HCT116 (cell line): ENCODE results near the gene ELFN2. TPM values are rescaled to one million over a fixed set of nuclear protein-coding genes. Genes with fewer than 3 reads are reported as not detected.

Experiments used
- ATAC-seq: fragments of 200-7000 bp; cut with Tn5 transposase; 2 replicates; pipeline ENCODE4 v1.9.1; 2020; ENCODE audit warnings: mild to moderate bottlenecking, moderate library complexity
- BruUV-seq: library from RNA; stranded (reverse); fragments of 400-500 nt; replicated peaks from 2 replicates; lab custom pipeline; 2021; lab: Mats Ljungman, UMichigan
- CTCF ChIA-PET: fragments of 300-600 bp; sonication (Branson Sonifier 250); formaldehyde crosslinking; loops from one replicate; lab custom pipeline; 2021; ENCODE audit warnings: antibody characterized with exemption; lab: Charles Lee
- POLR2A ChIA-PET: fragments of 300-600, 350-600 bp; sonication (Branson Sonifier 250); formaldehyde crosslinking; loops from one replicate; lab custom pipeline; 2021; ENCODE audit warnings: antibody characterized with exemption; lab: Charles Lee
- RAD21 ChIA-PET, 2 experiments: fragments of 300-600 bp; sonication (Branson Sonifier 250); formaldehyde crosslinking; loops; one replicate each; lab custom pipeline; 2023; ENCODE audit warnings: low total read pairs in 2 of 2; ENCODE audit not compliant: uncharacterized antibody in 2 of 2, unreplicated experiment in 2 of 2, low non-redundant PET in 1 of 2; lab: Charles Lee
- DNase-seq: peaks from one replicate; pipeline ENCODE4 v3.0.0-alpha.2; 2010; ENCODE audit warnings: low read depth, low spot score
- H2AFZ ChIP-seq: fragments of 200-600 bp; shearing (Covaris generic), sonication (generic); 2 replicates; pipeline ENCODE4 v1.6.1; 2017; ENCODE audit warnings: low read depth, mixed run types, mixed read lengths, antibody characterized with exemption, low read length; ENCODE audit not compliant: poor library complexity, severe bottlenecking
- H3K27ac ChIP-seq: 2 replicates; pipeline ENCODE4 v1.5.1; 2012; ENCODE audit warnings: low read depth, low read length
- H3K27me3 ChIP-seq: fragments of 200-600 bp; sonication (generic); 2 replicates; pipeline ENCODE4 v1.6.1; 2016; ENCODE audit warnings: mixed run types, low read length, mixed read lengths; ENCODE audit not compliant: insufficient read depth
- H3K36me3 ChIP-seq, 2 experiments: fragments of 200-500 bp in 1 of 2; fragments of 200-600 bp in 1 of 2; sonication (Bioruptor generic) in 1 of 2; sonication (generic) in 1 of 2; 2 replicates each; pipeline versions ENCODE4 v1.5.1 to v1.6.1; 2014 to 2016; ENCODE audit warnings: low read length in 2 of 2, inconsistent platforms in 1 of 2, mixed read lengths in 1 of 2, mixed run types in 1 of 2; ENCODE audit not compliant: insufficient read depth in 2 of 2, control insufficient read depth in 1 of 2
- H3K4me1 ChIP-seq, 2 experiments: fragments of 200-600 bp in 1 of 2; sonication (generic) in 1 of 2; 2 replicates each; pipeline versions ENCODE4 v1.5.1 to v1.6.1; 2012 to 2017; ENCODE audit warnings: low read length in 2 of 2, inconsistent platforms in 1 of 2, mild to moderate bottlenecking in 1 of 2, mixed read lengths in 1 of 2, mixed run types in 1 of 2, moderate library complexity in 1 of 2; ENCODE audit not compliant: insufficient read depth in 2 of 2, control insufficient read depth in 1 of 2
- H3K4me2 ChIP-seq: fragments of 200-600 bp; sonication (generic); 2 replicates; pipeline ENCODE4 v1.6.1; 2017; ENCODE audit warnings: mixed run types, low read length, mixed read lengths
- H3K4me3 ChIP-seq, 2 experiments: fragments of 200-600 bp in 1 of 2; sonication (generic) in 1 of 2; replicated peaks in 1 of 2; 2 replicates each; pipeline ENCODE4 v1.5.1; 2011 to 2016; ENCODE audit warnings: low read length in 2 of 2, control low read depth in 1 of 2, low read depth in 1 of 2, mild to moderate bottlenecking in 1 of 2, mixed read lengths in 1 of 2, mixed run types in 1 of 2
- H3K79me2 ChIP-seq: fragments of 200-600 bp; sonication (generic); 2 replicates; pipeline ENCODE4 v1.6.1; 2017; ENCODE audit warnings: mild to moderate bottlenecking, mixed run types, low read length, moderate library complexity, mixed read lengths; ENCODE audit not compliant: insufficient read depth
- H3K9ac ChIP-seq: fragments of 200-600 bp; sonication (generic); 2 replicates; pipeline ENCODE4 v1.6.1; 2016; ENCODE audit warnings: low read length, mixed read lengths
- H3K9me2 ChIP-seq: fragments of 200-600 bp; sonication (generic), shearing (Covaris generic); 2 replicates; pipeline ENCODE4 v1.6.1; 2017; ENCODE audit warnings: mixed run types, mild to moderate bottlenecking, moderate library complexity; ENCODE audit not compliant: insufficient read depth
- H3K9me3 ChIP-seq, 2 experiments: fragments of 200-500 bp in 1 of 2; fragments of 200-600 bp in 1 of 2; sonication (Bioruptor generic) in 1 of 2; sonication (generic) in 1 of 2; 2 replicates each; pipeline ENCODE4 v1.6.1; 2014 to 2017; ENCODE audit warnings: low read length in 2 of 2, mixed read lengths in 2 of 2, inconsistent platforms in 1 of 2, low read depth in 1 of 2, mild to moderate bottlenecking in 1 of 2, mixed run types in 1 of 2, moderate library complexity in 1 of 2; ENCODE audit not compliant: control insufficient read depth in 1 of 2, insufficient read depth in 1 of 2
- H4K20me1 ChIP-seq: fragments of 200-600 bp; sonication (generic), shearing (Covaris generic); 2 replicates; pipeline ENCODE4 v1.6.1; 2017; ENCODE audit warnings: mixed run types, mild to moderate bottlenecking, moderate library complexity; ENCODE audit not compliant: insufficient read depth
- CTCF ChIP-seq, 3 experiments: fragments of 200-600 bp in 1 of 3; sonication (generic) in 1 of 3; IDR thresholded peaks in 2 of 3; conservative IDR thresholded peaks in 1 of 3; 2 replicates each; pipeline ENCODE4 v1.5.1; 2012 to 2017; ENCODE audit warnings: low read depth in 2 of 3, low read length in 2 of 3, antibody characterized with exemption in 1 of 3, borderline replicate concordance in 1 of 3, control low read depth in 1 of 3, mild to moderate bottlenecking in 1 of 3, mixed read lengths in 1 of 3, mixed run types in 1 of 3, moderate library complexity in 1 of 3; ENCODE audit not compliant: insufficient read depth in 1 of 3
- EZH2 ChIP-seq: fragments of 200-600 bp; sonication (generic); IDR thresholded peaks from 2 replicates; pipeline ENCODE4 v1.6.1; 2017; ENCODE audit warnings: antibody characterized with exemption, mixed run types
- JUND ChIP-seq: IDR thresholded peaks from 2 replicates; pipeline ENCODE4 v1.6.1; 2012
- REST ChIP-seq: IDR thresholded peaks from 2 replicates; pipeline ENCODE4 v1.6.1; 2012; ENCODE audit warnings: low read depth
- SIN3A ChIP-seq: IDR thresholded peaks from 2 replicates; pipeline ENCODE4 v1.6.1; 2012; ENCODE audit warnings: low read depth
- intact Hi-C: fragments of 100-400 bp; cut with micrococcal nuclease; formaldehyde crosslinking; loops from 2 replicates; pipeline ENCODE4 v1.10.0; 2022
- total RNA-seq: library from RNA; stranded (reverse); gene quantifications from one replicate; pipeline ENCODE4 v1.2.1, GENCODE V29; 2021; ENCODE audit not compliant: unreplicated experiment

ELFN2 gene
- total RNA-seq, 1 experiment from 2014 or later, result 45.4 TPM

- no peaks in the 10 kb centered on the region for H3K27me3 ChIP-seq
- no peak for DNase-seq
- no peaks in the 10 kb centered on the region for H3K79me2 ChIP-seq
- no peak overlapping the region for H2AFZ ChIP-seq
- peaks cover 38 to 40% of the 10 kb centered on the region in 2 experiments; a peak in 3 of 4 replicates for H3K4me1 ChIP-seq
- ChIA-PET POLR2A (no interaction called here), RAD21 (no interaction called here), CTCF (no interaction called here)
- no peak overlapping the region for H3K4me3 ChIP-seq
- peak overlapping the region; percentile 40; the same call in 1 of the 2 replicates for H3K4me2 ChIP-seq
- no TSS peak for BruUV-seq
- H3K9me2 ChIP-seq, result no peaks in the 10 kb centered on the region
- ATAC-seq, result no peak
- H3K9me3 ChIP-seq, result no peaks in the 10 kb centered on the region
- intact Hi-C loops, result no loop called here
- H3K36me3 ChIP-seq, result no peaks in the 10 kb centered on the region
- H3K27ac ChIP-seq, result peak overlapping the region; percentile 44; the same call in 1 of the 2 replicates
- no peak overlapping the region for H3K9ac ChIP-seq
- TF ChIP-seq EZH2 (no peak), SIN3A (no peak), CTCF (IDR thresholded peaks at IDR 0.05 in 2 of 3, conservative IDR thresholded peaks at IDR 0.05 in 1 of 3; ENCODE audit: borderline replicate concordance in 1 of 3, insufficient read depth in 1 of 3, low read depth in 2 of 3, low read length in 2 of 3) (no peak), JUND (no peak)
- no peaks in the 10 kb centered on the region for H4K20me1 ChIP-seq
Measured at GRCh38 chr22:37346505-37346895, 80.8 kb downstream of the ELFN2 start.

- no peaks in the 10 kb centered on the region for H3K27me3 ChIP-seq
- no peaks in the 10 kb centered on the region for H3K79me2 ChIP-seq
- BruUV-seq, result no TSS peak
- no peaks in the 10 kb centered on the region for H3K36me3 ChIP-seq
- H3K4me1 ChIP-seq, result peaks cover 38 to 40% of the 10 kb centered on the region in 2 experiments; a peak in 3 of 4 replicates
- H4K20me1 ChIP-seq, result no peaks in the 10 kb centered on the region
- peak overlapping the region; percentile 20; the same call in 1 of the 2 replicates for H3K9ac ChIP-seq
- no peak overlapping the region for H3K4me3 ChIP-seq
- CTCF ChIA-PET, result no interaction called here
- POLR2A ChIA-PET, result no interaction called here
- H2AFZ ChIP-seq, result no peak overlapping the region
- DNase-seq (no peak), ATAC-seq (peak; percentile 50)
- no peak for TF ChIP-seq REST
- peak overlapping the region; percentile 40; the same call in 1 of the 2 replicates for H3K4me2 ChIP-seq
- H3K9me3 ChIP-seq, result no peaks in the 10 kb centered on the region
- H3K9me2 ChIP-seq, result no peaks in the 10 kb centered on the region
- RAD21 ChIA-PET, result no interaction called here
- intact Hi-C loops, result no loop called here
- peak overlapping the region; percentile 44; the same call in 1 of the 2 replicates for H3K27ac ChIP-seq
Measured at GRCh38 chr22:37345863-37346504, 81.3 kb downstream of the ELFN2 start.
